Keratinocyte (primary cell): Measurements from ENCODE around the gene SLC25A21.

Experiments
- CTCF ChIP-seq, 3 experiments: IDR thresholded peaks in 1 of 3; conservative IDR thresholded peaks in 1 of 3; optimal IDR thresholded peaks in 1 of 3; 2 replicates in 2 of 3; 3 replicates in 1 of 3; pipeline versions ENCODE3 to v1.5.1; 2011; ENCODE audit warnings: low read length in 3 of 3, mild to moderate bottlenecking in 3 of 3, moderate library complexity in 2 of 3, control low read depth in 1 of 3, inconsistent platforms in 1 of 3; ENCODE audit not compliant: insufficient read depth in 2 of 3; ENCODE audit errors: extremely low read depth in 1 of 3
- EZH2 ChIP-seq: IDR thresholded peaks from one replicate; pipeline ENCODE4 v1.6.1; 2012; ENCODE audit warnings: inconsistent platforms, mild to moderate bottlenecking, low read length, moderate library complexity

- TF ChIP-seq CTCF (optimal IDR thresholded peaks at IDR 0.05 in 1 of 3, IDR thresholded peaks at IDR 0.05 in 1 of 3, conservative IDR thresholded peaks at IDR 0.05 in 1 of 3; ENCODE audit: extremely low read depth in 1 of 3, insufficient read depth in 2 of 3, low read length in 3 of 3), result no peak
- TF ChIP-seq EZH2, result no peak
Observed at GRCh38 chr14:37114559-37114958, 57.8 kb downstream of the SLC25A21 start.
